Mammary epithelial cell (primary cell): ENCODE measurements around the gene DHRS11.

Experiments used
- EZH2 ChIP-seq: IDR thresholded peaks from 2 replicates; pipeline ENCODE4 v1.6.1; 2012; ENCODE audit warnings: low read length, inconsistent platforms, borderline replicate concordance
- TF ChIP-seq, protein P1 (sequence below), 2 donors: IDR thresholded peaks in 1 of 2; conservative IDR thresholded peaks in 1 of 2; 2 replicates each; pipeline ENCODE4 v1.5.1; 2011 to 2012; ENCODE audit warnings: inconsistent platforms in 2 of 2, low read length in 2 of 2, mild to moderate bottlenecking in 2 of 2, control low read depth in 1 of 2, low read depth in 1 of 2; ENCODE audit not compliant: insufficient read depth in 1 of 2; ENCODE audit errors: extremely low read depth in 1 of 2

DNA sequence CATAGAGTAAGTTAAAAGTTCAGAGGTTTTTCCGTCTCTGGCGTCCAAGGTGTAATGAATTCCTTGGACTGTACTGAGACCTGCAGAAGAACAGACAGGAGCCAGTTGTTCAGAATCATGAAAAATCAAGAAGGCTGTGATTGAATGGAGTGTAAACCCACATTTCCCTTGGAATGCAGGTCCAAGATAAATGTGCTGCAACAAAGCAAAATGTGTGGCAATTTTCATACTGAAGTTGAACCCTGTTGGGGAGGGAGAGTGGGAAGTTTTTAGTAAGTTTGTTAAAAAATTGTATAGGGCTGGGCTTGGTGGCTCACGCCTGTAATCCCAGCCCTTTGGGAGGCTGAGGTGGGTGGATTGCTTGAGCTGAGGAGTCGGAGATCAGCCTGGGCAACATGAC is 25.6 kb upstream of the DHRS11 start:
- TF ChIP-seq, protein P1, sequence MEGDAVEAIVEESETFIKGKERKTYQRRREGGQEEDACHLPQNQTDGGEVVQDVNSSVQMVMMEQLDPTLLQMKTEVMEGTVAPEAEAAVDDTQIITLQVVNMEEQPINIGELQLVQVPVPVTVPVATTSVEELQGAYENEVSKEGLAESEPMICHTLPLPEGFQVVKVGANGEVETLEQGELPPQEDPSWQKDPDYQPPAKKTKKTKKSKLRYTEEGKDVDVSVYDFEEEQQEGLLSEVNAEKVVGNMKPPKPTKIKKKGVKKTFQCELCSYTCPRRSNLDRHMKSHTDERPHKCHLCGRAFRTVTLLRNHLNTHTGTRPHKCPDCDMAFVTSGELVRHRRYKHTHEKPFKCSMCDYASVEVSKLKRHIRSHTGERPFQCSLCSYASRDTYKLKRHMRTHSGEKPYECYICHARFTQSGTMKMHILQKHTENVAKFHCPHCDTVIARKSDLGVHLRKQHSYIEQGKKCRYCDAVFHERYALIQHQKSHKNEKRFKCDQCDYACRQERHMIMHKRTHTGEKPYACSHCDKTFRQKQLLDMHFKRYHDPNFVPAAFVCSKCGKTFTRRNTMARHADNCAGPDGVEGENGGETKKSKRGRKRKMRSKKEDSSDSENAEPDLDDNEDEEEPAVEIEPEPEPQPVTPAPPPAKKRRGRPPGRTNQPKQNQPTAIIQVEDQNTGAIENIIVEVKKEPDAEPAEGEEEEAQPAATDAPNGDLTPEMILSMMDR (conservative IDR thresholded peaks at IDR 0.05 in 1 of 2, IDR thresholded peaks at IDR 0.05 in 1 of 2; ENCODE audit: extremely low read depth in 1 of 2, insufficient read depth in 1 of 2, low read depth in 1 of 2, low read length in 2 of 2): no peak
- no peak for TF ChIP-seq EZH2
